ENCODE results near the gene SLC5A6.
"Not testable (repeated sequence)": the region's sequence is repeated elsewhere in the genome, so short reads cannot be mapped to it uniquely, and the experiment has no call there.

Gene SLC5A6

GRCh38 chr2:27185331-27186026, 26.6 kb downstream of the SLC5A6 start:
- CTCF ChIA-PET = interaction anchor here (1.2 kb wide), 1 partner anchor 15 kb away, joined by 3 read pairs; no protein-coding TSS in a partner anchor
- H3K4me3 Mint-ChIP-seq = no peak overlapping the region
- no peaks in the 10 kb centered on the region for H3K36me3 Mint-ChIP-seq
- H3K4me1 Mint-ChIP-seq = no peaks in the 10 kb centered on the region
- no peaks in the 10 kb centered on the region for H3K9me3 Mint-ChIP-seq
- peaks cover 46% of the 10 kb centered on the region for H3K27me3 Mint-ChIP-seq
- H3K27ac Mint-ChIP-seq = no peak overlapping the region
- no peak for DNase-seq

- DNase-seq = no peak
- CTCF ChIA-PET = no interaction called here
- no peak overlapping the region for H3K27ac Mint-ChIP-seq
- H3K4me3 Mint-ChIP-seq = no peak overlapping the region
- H3K9me3 Mint-ChIP-seq = no peaks in the 10 kb centered on the region
- H3K36me3 Mint-ChIP-seq = no peaks in the 10 kb centered on the region
- H3K4me1 Mint-ChIP-seq = no peaks in the 10 kb centered on the region
- H3K27me3 Mint-ChIP-seq = peaks cover 57% of the 10 kb centered on the region
These were observed 28.0 kb downstream of the SLC5A6 start for GRCh38 chr2:27184115-27184514.

GRCh38 chr2:27182346-27182745, 29.7 kb downstream of the SLC5A6 start:
- no peaks in the 10 kb centered on the region for H3K36me3 Mint-ChIP-seq
- H3K4me3 Mint-ChIP-seq = no peak overlapping the region
- DNase-seq = no peak
- peaks cover 50% of the 10 kb centered on the region for H3K27me3 Mint-ChIP-seq
- H3K27ac Mint-ChIP-seq = no peak overlapping the region
- CTCF ChIA-PET = interaction anchor here (1.0 kb wide), 1 partner anchor 13 kb away, joined by 3 read pairs; no protein-coding TSS in a partner anchor
- no peaks in the 10 kb centered on the region for H3K9me3 Mint-ChIP-seq
- H3K4me1 Mint-ChIP-seq = peaks cover 3% of the 10 kb centered on the region

GRCh38 chr2:27179344-27180000, 32.6 kb downstream of the SLC5A6 start:
- Mint-ChIP-seq H3K4me3 (no peak overlapping the region), H3K27me3 (peaks cover 36% of the 10 kb centered on the region), H3K4me1 (peaks cover 3% of the 10 kb centered on the region), H3K27ac (no peak overlapping the region), H3K9me3 (no peaks in the 10 kb centered on the region), H3K36me3 (no peaks in the 10 kb centered on the region)
- no peak for DNase-seq
- CTCF ChIA-PET = interaction anchor here (1.5 kb wide), 1 partner anchor 9 kb away, joined by 5 read pairs; no protein-coding TSS in a partner anchor

- CTCF ChIA-PET = interaction anchor here (0.7 kb wide), 1 partner anchor 8 kb away, joined by 3 read pairs; no protein-coding TSS in a partner anchor
- Mint-ChIP-seq H3K36me3 (no peaks in the 10 kb centered on the region), H3K9me3 (no peaks in the 10 kb centered on the region), H3K27me3 (peaks cover 33% of the 10 kb centered on the region), H3K27ac (no peak overlapping the region), H3K4me1 (peaks cover 3% of the 10 kb centered on the region), H3K4me3 (no peak overlapping the region)
- DNase-seq = no peak
These were observed 33.6 kb downstream of the SLC5A6 start for GRCh38 chr2:27178469-27178868.

DNA sequence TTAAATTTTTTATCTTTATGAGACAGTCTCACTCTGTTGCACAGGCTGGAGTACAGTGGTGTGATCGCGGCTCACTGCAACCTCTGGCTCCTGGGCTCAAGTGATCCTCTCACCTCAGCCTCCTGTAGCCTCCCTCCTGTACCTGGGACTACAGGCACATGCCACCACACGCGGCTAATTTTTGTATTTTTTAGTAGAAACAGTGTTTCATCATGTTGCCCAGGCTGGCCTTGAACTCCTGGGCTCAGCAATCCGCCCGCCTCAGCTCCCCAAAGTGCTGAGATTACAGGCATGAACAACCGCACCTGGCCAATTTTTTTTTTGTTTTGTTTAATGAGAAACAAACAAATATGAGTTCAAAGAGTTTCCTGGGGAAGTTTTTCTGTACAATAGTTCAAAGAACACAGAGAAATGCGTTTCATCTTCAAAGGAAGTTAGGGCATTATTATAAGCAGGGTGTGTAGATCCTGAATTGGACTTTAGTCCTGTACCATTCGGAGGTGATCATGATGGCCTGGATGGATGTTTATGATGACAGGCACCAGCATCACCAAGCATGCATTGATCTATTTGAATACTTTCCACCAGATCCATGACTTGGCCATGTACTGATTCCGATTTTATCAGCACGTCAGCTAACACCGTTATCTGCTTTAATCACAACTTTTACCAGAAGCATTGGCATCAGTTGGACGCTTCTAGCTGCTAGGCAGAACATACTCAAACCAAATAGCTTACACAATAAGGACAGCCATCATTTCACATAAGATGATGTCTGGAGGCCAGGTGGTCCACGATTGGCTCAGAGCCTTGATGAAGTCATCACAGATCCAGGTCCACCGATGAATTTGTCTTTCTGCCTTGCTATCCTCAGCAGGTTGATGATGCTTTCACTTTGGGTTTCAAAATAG, 34.4 kb downstream of the SLC5A6 start:
- H3K9me3 Mint-ChIP-seq = no peaks in the 10 kb centered on the region
- peaks cover 3% of the 10 kb centered on the region for H3K4me1 Mint-ChIP-seq
- DNase-seq = no peak
- no peak overlapping the region for H3K27ac Mint-ChIP-seq
- H3K4me3 Mint-ChIP-seq = no peak overlapping the region
- no peaks in the 10 kb centered on the region for H3K36me3 Mint-ChIP-seq
- CTCF ChIA-PET = interaction anchor here (0.7 kb wide), 1 partner anchor 8 kb away, joined by 3 read pairs; no protein-coding TSS in a partner anchor
- H3K27me3 Mint-ChIP-seq = peaks cover 33% of the 10 kb centered on the region

DNA sequence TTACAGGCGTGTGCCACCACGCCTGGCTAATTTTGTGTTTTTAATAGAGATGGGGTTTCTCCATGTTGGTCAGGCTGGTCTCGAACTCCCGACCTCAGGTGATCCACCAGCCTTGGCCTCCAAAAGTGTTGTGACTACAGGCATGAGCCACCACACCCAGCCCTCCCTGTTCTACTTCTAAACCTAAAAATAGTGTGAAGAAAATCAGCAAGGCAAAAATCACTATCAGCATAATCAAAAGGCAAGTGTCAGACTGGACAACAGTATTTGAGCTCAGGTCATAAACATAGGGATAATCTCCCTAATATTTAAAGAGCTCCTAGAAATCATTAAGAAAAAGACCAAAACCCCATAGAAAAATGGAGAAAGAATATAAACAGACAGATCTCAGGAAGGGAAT, 36.3 kb downstream of the SLC5A6 start:
- H3K9me3 Mint-ChIP-seq, H3K4me3 Mint-ChIP-seq, H3K27ac Mint-ChIP-seq, DNase-seq, CTCF ChIA-PET, H3K4me1 Mint-ChIP-seq, H3K36me3 Mint-ChIP-seq: not testable (repeated sequence)
- H3K27me3 Mint-ChIP-seq = peaks cover 35% of the 10 kb centered on the region

- Mint-ChIP-seq H3K27me3 (peaks cover 37% of the 10 kb centered on the region), H3K36me3 (no peaks in the 10 kb centered on the region), H3K4me3 (no peak overlapping the region), H3K4me1 (peaks cover 3% of the 10 kb centered on the region), H3K9me3 (no peaks in the 10 kb centered on the region), H3K27ac (no peak overlapping the region)
- CTCF ChIA-PET = no interaction called here
- DNase-seq = no peak
These were observed 36.7 kb downstream of the SLC5A6 start for GRCh38 chr2:27175330-27175729.

DNA sequence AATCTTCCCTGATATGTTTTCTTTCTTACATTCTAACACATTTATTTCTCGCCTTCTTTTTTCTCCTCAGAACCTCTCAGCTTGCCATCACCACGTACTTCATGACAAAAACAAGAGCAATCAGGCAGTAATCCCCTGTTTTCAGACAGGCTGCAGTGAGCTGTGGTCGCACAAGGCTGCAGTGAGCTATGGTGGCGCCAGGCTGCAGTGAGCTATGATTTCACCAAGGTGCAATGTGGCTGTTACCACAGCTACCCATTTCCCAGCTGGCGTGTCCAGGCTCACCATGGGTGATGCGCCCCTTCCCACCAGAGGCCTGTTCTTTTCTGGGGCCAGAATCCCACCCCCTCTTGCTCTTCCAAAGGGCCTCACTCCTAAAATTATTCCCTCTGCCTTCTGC, 37.4 kb downstream of the SLC5A6 start:
- Mint-ChIP-seq H3K36me3 (no peaks in the 10 kb centered on the region), H3K27ac (no peak overlapping the region), H3K27me3 (peaks cover 39% of the 10 kb centered on the region), H3K4me3 (no peak overlapping the region), H3K9me3 (no peaks in the 10 kb centered on the region), H3K4me1 (peaks cover 5% of the 10 kb centered on the region)
- no peak for DNase-seq
- CTCF ChIA-PET = no interaction called here

DNA sequence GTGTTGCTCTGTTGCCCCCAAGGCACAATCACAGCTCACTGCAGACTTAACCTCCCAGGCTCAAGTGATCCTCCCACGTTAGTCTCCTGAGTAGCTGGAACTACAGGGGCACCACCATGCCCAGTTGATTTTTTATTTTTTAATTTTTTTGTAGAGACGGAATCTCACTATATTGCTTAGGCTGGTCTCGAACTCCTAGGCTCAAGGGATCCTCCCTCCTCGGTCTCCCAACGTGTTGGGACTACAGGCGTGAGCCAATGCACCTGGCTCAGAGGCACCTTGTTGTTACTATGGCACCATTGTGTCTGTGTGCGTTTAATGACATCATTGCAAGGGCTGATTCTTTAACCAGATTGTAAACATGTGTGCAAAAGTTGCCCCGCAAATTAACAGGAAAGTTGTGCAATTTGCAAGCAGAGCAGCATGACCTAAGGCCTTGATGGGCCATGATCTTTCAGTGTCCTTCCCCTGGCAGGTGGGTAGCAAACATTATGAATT, 40.7 kb downstream of the SLC5A6 start:
- peaks cover 2% of the 10 kb centered on the region for H3K4me1 Mint-ChIP-seq
- no peaks in the 10 kb centered on the region for H3K9me3 Mint-ChIP-seq
- CTCF ChIA-PET = interaction anchor here (0.7 to 2.0 kb wide), 5 partner anchors 9 to 566 kb away, joined by 3 to 10 read pairs (median 4); no protein-coding TSS in a partner anchor
- peaks cover 35% of the 10 kb centered on the region for H3K27me3 Mint-ChIP-seq
- DNase-seq = no peak
- no peak overlapping the region for H3K27ac Mint-ChIP-seq
- no peaks in the 10 kb centered on the region for H3K36me3 Mint-ChIP-seq
- no peak overlapping the region for H3K4me3 Mint-ChIP-seq

DNA sequence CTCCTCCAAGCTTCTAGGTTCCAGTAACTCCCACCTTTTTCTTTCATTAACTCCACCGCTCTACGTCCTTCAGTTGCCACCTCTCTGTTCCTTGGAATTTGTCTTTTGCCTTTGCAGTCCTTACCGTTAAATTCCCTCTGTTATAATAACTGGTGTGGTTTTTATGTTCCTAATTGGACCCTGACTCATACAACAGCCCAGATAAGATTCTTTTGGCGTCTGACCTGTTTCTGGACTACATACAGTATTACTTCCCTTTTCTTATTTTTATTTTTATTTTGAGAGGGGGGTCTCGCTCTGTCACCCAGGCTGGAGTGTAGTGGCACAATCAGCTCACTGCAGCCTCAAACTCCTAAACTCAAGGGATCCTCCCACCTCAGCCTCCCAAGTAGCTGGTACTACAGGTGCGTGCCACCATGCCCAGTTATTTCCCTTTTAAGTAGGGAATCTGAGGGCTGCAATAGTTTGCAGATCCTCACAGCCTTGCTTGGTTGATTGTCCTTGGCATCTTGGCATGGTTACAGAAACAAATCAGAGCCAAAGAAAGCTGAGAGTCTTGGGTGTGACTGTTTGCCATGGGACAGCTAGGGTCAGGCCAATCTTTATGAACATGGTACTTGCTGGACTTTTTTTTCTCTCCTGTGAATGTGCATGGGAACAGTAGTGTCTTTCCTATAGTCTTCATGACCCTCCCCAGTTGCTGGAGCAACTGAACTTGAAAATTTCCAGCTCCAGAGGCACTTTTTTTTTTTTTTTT, 41.3 kb downstream of the SLC5A6 start:
- H3K27ac Mint-ChIP-seq = no peak overlapping the region
- H3K27me3 Mint-ChIP-seq = peaks cover 35% of the 10 kb centered on the region
- CTCF ChIA-PET = interaction anchor here (0.7 to 2.0 kb wide), 12 partner anchors 8 to 567 kb away, joined by 3 to 10 read pairs (median 4); partner anchors contain the start of gene TCF23
- no peaks in the 10 kb centered on the region for H3K9me3 Mint-ChIP-seq
- H3K4me3 Mint-ChIP-seq = no peak overlapping the region
- H3K36me3 Mint-ChIP-seq = no peaks in the 10 kb centered on the region
- DNase-seq = no peak
- H3K4me1 Mint-ChIP-seq = peaks cover 2% of the 10 kb centered on the region

- DNase-seq = no peak
- H3K27ac Mint-ChIP-seq = no peak overlapping the region
- H3K36me3 Mint-ChIP-seq = no peaks in the 10 kb centered on the region
- CTCF ChIA-PET = interaction anchor here (1.1 kb wide), 1 partner anchor 67 kb away, joined by 3 read pairs; no protein-coding TSS in a partner anchor
- peaks cover 9% of the 10 kb centered on the region for H3K4me1 Mint-ChIP-seq
- H3K9me3 Mint-ChIP-seq = no peaks in the 10 kb centered on the region
- H3K4me3 Mint-ChIP-seq = no peak overlapping the region
- peaks cover 19% of the 10 kb centered on the region for H3K27me3 Mint-ChIP-seq
These were observed 46.9 kb downstream of the SLC5A6 start for GRCh38 chr2:27164960-27165763.

Data from activated naive CD4-positive, alpha-beta T cell treated with anti-CD3 and anti-CD28 coated beads, Interleukin-2, amount 10 ng/mL, durations not matched to agents 7 days and 5 days (primary cell).